Neural cell (in vitro differentiated cells): ENCODE measurements around the gene RELCH. TPM values are rescaled to one million over a fixed set of nuclear protein-coding genes. Genes with fewer than 3 reads are reported as not detected.

ENCODE experiments used
- H2AFZ ChIP-seq: fragments of 200-600, 300-800 bp; sonication (generic), shearing (Covaris generic); 2 replicates; pipeline ENCODE4 v1.6.0; 2014; ENCODE audit warnings: low read depth, mild to moderate bottlenecking, antibody characterized with exemption, low read length, moderate library complexity
- H3F3A ChIP-seq: fragments of 200-600 bp; shearing (Covaris generic); 2 replicates; pipeline ENCODE4 v1.6.1; 2016; ENCODE audit warnings: mild to moderate bottlenecking, moderate library complexity, mixed read lengths, antibody characterized with exemption, low read length; ENCODE audit not compliant: insufficient read depth, poor library complexity, severe bottlenecking
- H3K27ac ChIP-seq: fragments of 200-600, 300-800 bp; sonication (generic), shearing (Covaris generic); 2 replicates; pipeline ENCODE4 v1.5.1; 2014; ENCODE audit warnings: mild to moderate bottlenecking, low read length, moderate library complexity
- H3K27me3 ChIP-seq: fragments of 300-800, 200-600 bp; sonication (generic), shearing (Covaris generic); 2 replicates; pipeline ENCODE4 v1.6.0; 2014; ENCODE audit warnings: mild to moderate bottlenecking, low read depth, low read length, moderate library complexity; ENCODE audit not compliant: insufficient read depth
- H3K36me3 ChIP-seq: fragments of 300-800, 200-600 bp; sonication (generic), shearing (Covaris generic); 2 replicates; pipeline ENCODE4 v1.5.1; 2014; ENCODE audit warnings: mild to moderate bottlenecking, antibody characterized with exemption, low read length, moderate library complexity; ENCODE audit not compliant: insufficient read depth
- H3K4me2 ChIP-seq: fragments of 300-800, 200-600 bp; sonication (generic), shearing (Covaris generic); 2 replicates; pipeline ENCODE4 v1.6.0; 2014; ENCODE audit warnings: mild to moderate bottlenecking, low read length
- H3K4me3 ChIP-seq: fragments of 300-800, 200-600 bp; sonication (generic), shearing (Covaris generic); 2 replicates; pipeline ENCODE4 v1.5.1; 2014; ENCODE audit warnings: mild to moderate bottlenecking, low read length, moderate library complexity
- H3K79me2 ChIP-seq: fragments of 200-600 bp; shearing (Covaris generic); replicated peaks from 2 replicates; pipeline ENCODE4 v1.6.0; 2014; ENCODE audit warnings: mild to moderate bottlenecking, low read length, moderate library complexity; ENCODE audit not compliant: insufficient read depth
- H3K9ac ChIP-seq: fragments of 300-800, 200-600 bp; sonication (generic), shearing (Covaris generic); 2 replicates; pipeline ENCODE4 v1.6.1; 2016; ENCODE audit warnings: mild to moderate bottlenecking, low read length, mixed read lengths
- H3K9me2 ChIP-seq: fragments of 200-600 bp; shearing (Covaris generic); 2 replicates; pipeline ENCODE4 v1.6.1; 2016; ENCODE audit warnings: mild to moderate bottlenecking, low read length, mixed read lengths; ENCODE audit not compliant: insufficient read depth
- H3K9me3 ChIP-seq: fragments of 200-600, 300-800 bp; sonication (generic), shearing (Covaris generic); 2 replicates; pipeline ENCODE4 v1.6.1; 2016; ENCODE audit warnings: mild to moderate bottlenecking, mixed run types, low read length, moderate library complexity, mixed read lengths
- H4K20me1 ChIP-seq: fragments of 200-600 bp; shearing (Covaris generic); 2 replicates; pipeline ENCODE4 v1.6.1; 2016; ENCODE audit warnings: mild to moderate bottlenecking, mixed run types; ENCODE audit not compliant: insufficient read depth
- EP300 ChIP-seq: fragments of 450-650 bp; conservative IDR thresholded peaks from 2 replicates; pipeline ENCODE4 v1.6.1; 2014; ENCODE audit warnings: antibody characterized with exemption, mild to moderate bottlenecking, moderate library complexity; ENCODE audit not compliant: poor library complexity, severe bottlenecking
- EZH2 ChIP-seq: fragments of 200-600, 300-800 bp; shearing (Covaris generic), sonication (generic); IDR thresholded peaks from 2 replicates; pipeline ENCODE4 v1.6.1; 2014; ENCODE audit warnings: antibody characterized with exemption, low read length, borderline replicate concordance, mild to moderate bottlenecking; ENCODE audit not compliant: insufficient read depth, poor library complexity, severe bottlenecking
- MXI1 ChIP-seq: fragments of 450-650 bp; conservative IDR thresholded peaks from 2 replicates; pipeline ENCODE4 v1.6.1; 2014; ENCODE audit warnings: antibody characterized with exemption, mild to moderate bottlenecking; ENCODE audit not compliant: poor library complexity, severe bottlenecking
- POLR2AphosphoS5 ChIP-seq: IDR thresholded peaks from 2 replicates; pipeline ENCODE4 v1.6.1; 2012
- RAD21 ChIP-seq: fragments of 450-650 bp; conservative IDR thresholded peaks from 2 replicates; pipeline ENCODE4 v1.6.1; 2014; ENCODE audit warnings: antibody characterized with exemption, mild to moderate bottlenecking, moderate library complexity
- SMC3 ChIP-seq: fragments of 450-650 bp; conservative IDR thresholded peaks from 2 replicates; pipeline ENCODE4 v1.6.1; 2014; ENCODE audit warnings: antibody characterized with exemption, mild to moderate bottlenecking, moderate library complexity; ENCODE audit not compliant: poor library complexity
- TAF1 ChIP-seq: IDR thresholded peaks from 2 replicates; pipeline ENCODE4 v1.6.1; 2012; ENCODE audit warnings: low read depth
- polyA plus RNA-seq: library from polyadenylated mRNA; depleted of rRNA; stranded (reverse); fragments of >200 nt; gene quantifications from 2 replicates; pipeline ENCODE4 v1.2.3, GENCODE V29; 2014
- TF ChIP-seq, protein P1 (sequence below): fragments of 450-650 bp; IDR thresholded peaks from 2 replicates; pipeline ENCODE4 v1.5.1; 2014; ENCODE audit warnings: antibody characterized with exemption, mild to moderate bottlenecking, moderate library complexity; ENCODE audit not compliant: poor library complexity, severe bottlenecking
- TF ChIP-seq, protein P2 (sequence below): IDR thresholded peaks from 2 replicates; pipeline ENCODE4 v1.6.1; 2012; ENCODE audit warnings: borderline replicate concordance

Gene RELCH
- polyA plus RNA-seq, 1 donor from 2014 or later, result 80.2 TPM

DNA sequence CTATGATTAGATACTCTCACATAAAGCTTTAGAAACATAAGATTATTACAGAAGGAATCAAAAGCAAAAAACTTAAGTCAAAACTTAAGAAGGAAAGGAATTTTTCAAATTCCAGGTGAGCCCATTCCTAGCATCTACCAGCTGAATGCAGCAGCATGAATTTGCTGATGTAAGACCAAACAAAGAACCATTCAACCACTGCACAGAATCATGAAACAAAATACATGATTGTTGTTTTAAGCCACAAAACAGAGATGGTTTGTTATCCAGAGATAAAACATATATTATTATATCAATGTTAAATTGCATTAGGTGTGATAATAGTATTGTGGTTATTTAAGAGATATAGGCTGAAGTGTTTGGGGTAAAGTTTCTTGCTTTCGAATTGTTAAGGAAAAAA lies 29.2 kb upstream of the RELCH start:
- Histone ChIP-seq H3F3A (no peaks in the 10 kb centered on the region), H3K9me2 (no peaks in the 10 kb centered on the region), H3K36me3 (no peaks in the 10 kb centered on the region), H3K79me2 (no peaks in the 10 kb centered on the region), H3K4me3 (no peak overlapping the region), H3K4me2 (no peak overlapping the region), H3K27me3 (no peaks in the 10 kb centered on the region), H3K27ac (no peak overlapping the region), H3K9me3 (no peaks in the 10 kb centered on the region), H4K20me1 (no peaks in the 10 kb centered on the region), H2AFZ (no peak overlapping the region), H3K9ac (no peak overlapping the region)
- TF ChIP-seq, protein P1, sequence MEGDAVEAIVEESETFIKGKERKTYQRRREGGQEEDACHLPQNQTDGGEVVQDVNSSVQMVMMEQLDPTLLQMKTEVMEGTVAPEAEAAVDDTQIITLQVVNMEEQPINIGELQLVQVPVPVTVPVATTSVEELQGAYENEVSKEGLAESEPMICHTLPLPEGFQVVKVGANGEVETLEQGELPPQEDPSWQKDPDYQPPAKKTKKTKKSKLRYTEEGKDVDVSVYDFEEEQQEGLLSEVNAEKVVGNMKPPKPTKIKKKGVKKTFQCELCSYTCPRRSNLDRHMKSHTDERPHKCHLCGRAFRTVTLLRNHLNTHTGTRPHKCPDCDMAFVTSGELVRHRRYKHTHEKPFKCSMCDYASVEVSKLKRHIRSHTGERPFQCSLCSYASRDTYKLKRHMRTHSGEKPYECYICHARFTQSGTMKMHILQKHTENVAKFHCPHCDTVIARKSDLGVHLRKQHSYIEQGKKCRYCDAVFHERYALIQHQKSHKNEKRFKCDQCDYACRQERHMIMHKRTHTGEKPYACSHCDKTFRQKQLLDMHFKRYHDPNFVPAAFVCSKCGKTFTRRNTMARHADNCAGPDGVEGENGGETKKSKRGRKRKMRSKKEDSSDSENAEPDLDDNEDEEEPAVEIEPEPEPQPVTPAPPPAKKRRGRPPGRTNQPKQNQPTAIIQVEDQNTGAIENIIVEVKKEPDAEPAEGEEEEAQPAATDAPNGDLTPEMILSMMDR, result no peak
- no peak for TF ChIP-seq RAD21
- TF ChIP-seq MXI1, result no peak
- TF ChIP-seq TAF1, result no peak
- TF ChIP-seq, protein P2, sequence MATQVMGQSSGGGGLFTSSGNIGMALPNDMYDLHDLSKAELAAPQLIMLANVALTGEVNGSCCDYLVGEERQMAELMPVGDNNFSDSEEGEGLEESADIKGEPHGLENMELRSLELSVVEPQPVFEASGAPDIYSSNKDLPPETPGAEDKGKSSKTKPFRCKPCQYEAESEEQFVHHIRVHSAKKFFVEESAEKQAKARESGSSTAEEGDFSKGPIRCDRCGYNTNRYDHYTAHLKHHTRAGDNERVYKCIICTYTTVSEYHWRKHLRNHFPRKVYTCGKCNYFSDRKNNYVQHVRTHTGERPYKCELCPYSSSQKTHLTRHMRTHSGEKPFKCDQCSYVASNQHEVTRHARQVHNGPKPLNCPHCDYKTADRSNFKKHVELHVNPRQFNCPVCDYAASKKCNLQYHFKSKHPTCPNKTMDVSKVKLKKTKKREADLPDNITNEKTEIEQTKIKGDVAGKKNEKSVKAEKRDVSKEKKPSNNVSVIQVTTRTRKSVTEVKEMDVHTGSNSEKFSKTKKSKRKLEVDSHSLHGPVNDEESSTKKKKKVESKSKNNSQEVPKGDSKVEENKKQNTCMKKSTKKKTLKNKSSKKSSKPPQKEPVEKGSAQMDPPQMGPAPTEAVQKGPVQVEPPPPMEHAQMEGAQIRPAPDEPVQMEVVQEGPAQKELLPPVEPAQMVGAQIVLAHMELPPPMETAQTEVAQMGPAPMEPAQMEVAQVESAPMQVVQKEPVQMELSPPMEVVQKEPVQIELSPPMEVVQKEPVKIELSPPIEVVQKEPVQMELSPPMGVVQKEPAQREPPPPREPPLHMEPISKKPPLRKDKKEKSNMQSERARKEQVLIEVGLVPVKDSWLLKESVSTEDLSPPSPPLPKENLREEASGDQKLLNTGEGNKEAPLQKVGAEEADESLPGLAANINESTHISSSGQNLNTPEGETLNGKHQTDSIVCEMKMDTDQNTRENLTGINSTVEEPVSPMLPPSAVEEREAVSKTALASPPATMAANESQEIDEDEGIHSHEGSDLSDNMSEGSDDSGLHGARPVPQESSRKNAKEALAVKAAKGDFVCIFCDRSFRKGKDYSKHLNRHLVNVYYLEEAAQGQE, result no peak
- no peak for TF ChIP-seq SMC3
- TF ChIP-seq EZH2, result no peak
- no peak for TF ChIP-seq POLR2AphosphoS5

DNA sequence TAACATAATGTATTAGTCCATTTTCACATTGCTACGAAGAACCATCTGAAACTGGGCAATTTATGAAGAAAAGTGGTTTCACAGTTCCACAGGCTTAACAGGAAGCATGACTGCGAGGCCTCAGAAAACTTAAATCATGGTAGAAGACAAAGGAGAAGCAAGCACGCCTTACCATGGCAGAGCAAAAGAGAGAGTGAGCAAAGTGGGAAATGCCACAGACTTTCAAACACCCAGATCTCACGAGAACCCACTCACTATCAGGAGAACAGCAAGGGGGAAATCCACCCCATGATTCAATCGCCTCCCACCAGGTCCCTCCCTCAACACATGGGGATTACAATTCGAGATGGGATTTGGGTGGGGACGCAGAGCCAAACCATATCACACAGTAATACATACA lies 22.7 kb upstream of the RELCH start:
- no peak overlapping the region for H3K27ac ChIP-seq
- TF ChIP-seq EP300, result no peak
- TF ChIP-seq, protein P1, result no peak
- TF ChIP-seq SMC3, result no peak
- TF ChIP-seq, protein P2, result no peak
- no peak for TF ChIP-seq EZH2
- TF ChIP-seq RAD21, result no peak
- TF ChIP-seq POLR2AphosphoS5, result no peak
- H3K9me2 ChIP-seq, result no peaks in the 10 kb centered on the region
- H3K4me3 ChIP-seq, result no peak overlapping the region
- no peaks in the 10 kb centered on the region for H3K9me3 ChIP-seq
- H3K4me2 ChIP-seq, result no peak overlapping the region
- no peaks in the 10 kb centered on the region for H4K20me1 ChIP-seq
- no peaks in the 10 kb centered on the region for H3K36me3 ChIP-seq
- H3K27me3 ChIP-seq, result no peaks in the 10 kb centered on the region
- no peaks in the 10 kb centered on the region for H3F3A ChIP-seq
- H2AFZ ChIP-seq, result no peak overlapping the region
- H3K79me2 ChIP-seq, result no peaks in the 10 kb centered on the region
- H3K9ac ChIP-seq, result no peak overlapping the region
